HepG2 (cell line): Measurements from ENCODE around the gene AHNAK. TPM values are rescaled to one million over a fixed set of nuclear protein-coding genes. Genes with fewer than 3 reads are reported as not detected.
A peak's percentile ranks its signal among the peaks of the same experiment; 100 is the strongest.

Source experiments
- ATAC-seq: fragments of 200-7000 bp; cut with Tn5 transposase; 3 replicates; pipeline ENCODE4 v1.9.1; 2020; ENCODE audit warnings: mild to moderate bottlenecking, moderate library complexity
- BruUV-seq: library from RNA; stranded (reverse); fragments of 400-500 nt; replicated peaks from 2 replicates; lab custom pipeline; 2021; lab: Mats Ljungman, UMichigan
- CTCF ChIA-PET: fragments of 300-600 bp; formaldehyde crosslinking; extraction: SDS; loops from one replicate; lab custom pipeline; 2021; ENCODE audit warnings: low total read pairs, inconsistent platforms, low intra/inter-chr PET ratio; lab: Yijun Ruan, JAX
- POLR2A ChIA-PET: fragments of 350-600 bp; sonication (Branson Sonifier 250); formaldehyde crosslinking; loops from one replicate; lab custom pipeline; 2020; ENCODE audit warnings: antibody characterized with exemption, inconsistent platforms; lab: Yijun Ruan, JAX
- DNase-seq: peaks from one replicate; pipeline ENCODE4 v3.0.0-alpha.2; 2015; ENCODE audit warnings: low spot score
- FAIRE-seq: peaks from 3 replicates; lab custom pipeline; 2011; peaks lifted over from hg19 to GRCh38; lab: Jason Lieb, UNC
- H2AFZ ChIP-seq: one replicate; pipeline ENCODE4 v1.6.1; 2011; ENCODE audit warnings: low read length, inconsistent platforms
- H3K27ac ChIP-seq: fragments of 300-600 bp; 3 replicates; pipeline ENCODE4 v1.8.0; 2011; ENCODE audit warnings: mixed run types, mild to moderate bottlenecking, mixed read lengths, low read length, inconsistent platforms; ENCODE audit not compliant: insufficient read depth; ENCODE audit errors: extremely low read length
- H3K27me3 ChIP-seq, 2 experiments: fragments of 200-600 bp in 1 of 2; 2 replicates in 1 of 2; 3 replicates in 1 of 2; pipeline versions ENCODE4 v1.6.0 to v1.8.0; 2011; ENCODE audit warnings: low read length in 2 of 2, mild to moderate bottlenecking in 2 of 2, moderate library complexity in 2 of 2, inconsistent platforms in 1 of 2; ENCODE audit not compliant: insufficient read depth in 2 of 2, control insufficient read depth in 1 of 2
- H3K36me3 ChIP-seq, 2 experiments: fragments of 200-600 bp in 1 of 2; replicated peaks in 1 of 2; 2 replicates in 1 of 2; 3 replicates in 1 of 2; pipeline versions ENCODE4 v1.5.1 to v1.8.0; 2011; ENCODE audit warnings: low read length in 2 of 2, inconsistent platforms in 1 of 2; ENCODE audit not compliant: insufficient read depth in 2 of 2, control insufficient read depth in 1 of 2
- H3K4me1 ChIP-seq: 2 replicates; pipeline ENCODE4 v1.5.1; 2012; ENCODE audit warnings: low read length, inconsistent platforms; ENCODE audit not compliant: insufficient read depth
- H3K4me2 ChIP-seq: 2 replicates; pipeline ENCODE4 v1.6.0; 2011; ENCODE audit warnings: low read depth, low read length, inconsistent platforms
- H3K4me3 ChIP-seq, 3 experiments: fragments of 200-600 bp in 1 of 3; sonication (generic), shearing (Covaris generic) in 1 of 3; replicated peaks in 1 of 3; 2 replicates each; pipeline ENCODE4 v1.5.1; 2011 to 2016; ENCODE audit warnings: low read length in 3 of 3, inconsistent platforms in 2 of 3, low read depth in 2 of 3, mild to moderate bottlenecking in 2 of 3, control low read depth in 1 of 3, mixed read lengths in 1 of 3; ENCODE audit not compliant: insufficient read depth in 1 of 3
- H3K79me2 ChIP-seq: one replicate; pipeline ENCODE4 v1.6.1; 2011; ENCODE audit warnings: low read length, inconsistent platforms; ENCODE audit not compliant: insufficient read depth
- H3K9ac ChIP-seq: 2 replicates; pipeline ENCODE4 v1.6.0; 2011; ENCODE audit warnings: mild to moderate bottlenecking, low read depth, low read length, inconsistent platforms; ENCODE audit not compliant: insufficient read depth
- H3K9me3 ChIP-seq: 2 replicates; pipeline ENCODE4 v1.5.1; 2012; ENCODE audit warnings: mild to moderate bottlenecking, low read length
- H4K20me1 ChIP-seq: 2 replicates; pipeline ENCODE4 v1.6.0; 2011; ENCODE audit warnings: inconsistent platforms, mild to moderate bottlenecking, low read length, moderate library complexity; ENCODE audit not compliant: insufficient read depth
- ARID4A ChIP-seq: sonication (generic); formaldehyde crosslinking; IDR thresholded peaks from 2 replicates; pipeline ENCODE4 v1.5.0; 2020; ENCODE audit warnings: mild to moderate bottlenecking, missing genetic modification reagents, borderline replicate concordance
- DBP ChIP-seq: sonication (generic); formaldehyde crosslinking; IDR thresholded peaks from 2 replicates; pipeline ENCODE4 v1.4.0; 2020; ENCODE audit warnings: missing genetic modification reagents; ENCODE audit errors: not compliant biosample characterization
- ELF1 ChIP-seq: sonication (generic); formaldehyde crosslinking; IDR thresholded peaks from 2 replicates; pipeline ENCODE4 v1.4.0; 2020; ENCODE audit warnings: missing genetic modification reagents
- HOMEZ ChIP-seq: IDR thresholded peaks from 2 replicates; pipeline ENCODE4 v1.6.1; 2016; ENCODE audit warnings: low read depth
- JARID2 ChIP-seq: sonication (generic); formaldehyde crosslinking; IDR thresholded peaks from 2 replicates; pipeline ENCODE4 v1.8.1; 2023; ENCODE audit warnings: missing genetic modification reagents, inconsistent platforms; ENCODE audit not compliant: insufficient replicate concordance
- KLF13 ChIP-seq: sonication (generic); formaldehyde crosslinking; IDR thresholded peaks from 2 replicates; pipeline ENCODE4 v1.4.0; 2020; ENCODE audit warnings: mild to moderate bottlenecking, missing genetic modification reagents
- MED8 ChIP-seq: sonication (generic); formaldehyde crosslinking; IDR thresholded peaks from 2 replicates; pipeline ENCODE4 v1.8.1; 2023; ENCODE audit warnings: mild to moderate bottlenecking, missing genetic modification reagents; ENCODE audit not compliant: insufficient replicate concordance
- MEF2D ChIP-seq: sonication (generic); formaldehyde crosslinking; IDR thresholded peaks from 2 replicates; pipeline ENCODE4 v1.5.1; 2020; ENCODE audit warnings: mild to moderate bottlenecking, missing genetic modification reagents
- ZBTB26 ChIP-seq: IDR thresholded peaks from 2 replicates; pipeline ENCODE4 v1.6.1; 2016; ENCODE audit warnings: missing compliant biosample characterization, missing genetic modification reagents, borderline replicate concordance
- ZNF296 ChIP-seq: sonication (generic); formaldehyde crosslinking; conservative IDR thresholded peaks from 2 replicates; pipeline ENCODE4 v1.5.0; 2020; ENCODE audit warnings: mild to moderate bottlenecking, missing genetic modification reagents
- ZNF674 ChIP-seq: sonication (generic); formaldehyde crosslinking; IDR thresholded peaks from 2 replicates; pipeline ENCODE4 v1.5.0; 2020; ENCODE audit warnings: low read depth, mild to moderate bottlenecking, missing genetic modification reagents
- ZNF788 ChIP-seq: sonication (generic); formaldehyde crosslinking; IDR thresholded peaks from 2 replicates; pipeline ENCODE4 v1.5.0; 2020; ENCODE audit warnings: mild to moderate bottlenecking, missing genetic modification reagents, borderline replicate concordance
- whole genome bisulfite sequencing: methylation state at CpG from one replicate; pipeline ENCODE4 v1.1.6; 2017; ENCODE audit warnings: low lambda C conversion rate; 5-methylcytosine and 5-hydroxymethylcytosine counted together
- in situ Hi-C: cut with HindIII; loops from 2 replicates; pipeline ENCODE4 v1.10.0; 2017; ENCODE audit warnings: low pct_unique_long_range_greater_than_20kb; ENCODE audit not compliant: extremely low pct_ligation_motif_present
- intact Hi-C: fragments of 100-400 bp; cut with micrococcal nuclease; formaldehyde crosslinking; loops from one replicate; pipeline ENCODE4 v1.10.0; 2022; ENCODE audit not compliant: unreplicated experiment
- polyA plus RNA-seq, 8 experiments: library from polyadenylated mRNA; depleted of rRNA in 3 of 8; stranded (reverse) in 7 of 8; unstranded in 1 of 8; fragments of >200 nt; fragmentation: Illumina TruSeq in 4 of 8; extraction: Trizol in 4 of 8; gene quantifications; 2 replicates each; pipeline versions ENCODE4 v1.2.1 to v1.2.3, GENCODE V29; 2011 to 2016; ENCODE audit warnings: low read depth in 4 of 8, missing spikeins in 1 of 8, mixed read lengths in 1 of 8; ENCODE audit not compliant: insufficient read depth in 1 of 8
- total RNA-seq, 5 experiments: library from RNA; depleted of rRNA; stranded (reverse); fragments of >200 nt; fragmentation: Illumina TruSeq; extraction: Trizol; gene quantifications; 2 replicates each; pipeline ENCODE4 v1.2.3, GENCODE V29; 2016; ENCODE audit warnings: low read depth in 1 of 5

AHNAK gene
- total and polyA plus RNA-seq, 2 of the 13 experiments (the other 11 are each of a cell fraction or from before 2014, with no cell fraction given) = 23.4 to 25.0 TPM

- in situ Hi-C loops = no loop called here
- POLR2A ChIA-PET = interaction anchor here (0.8 to 3.8 kb wide), 3 partner anchors 8 to 74 kb away, joined by 3 to 17 read pairs (median 3); partner anchors contain the start of gene AHNAK
- FAIRE-seq (peak; percentile 15), DNase-seq (no peak), ATAC-seq (peak; percentile 24)
- Histone ChIP-seq H3K27me3 (peaks cover 0 to 11% of the 10 kb centered on the region in 2 experiments; a peak in 4 of 5 replicates), H4K20me1 (no peaks in the 10 kb centered on the region), H3K36me3 (no peaks in the 10 kb centered on the region), H3K4me2 (peak overlapping the region; percentile 86), H3K27ac (peak overlapping the region; percentile 36), H3K4me3 (peak overlapping the region; percentile 1 to 66 (median 15); a peak in 5 of 6 replicates), H3K79me2 (no peaks in the 10 kb centered on the region), H3K9me3 (no peaks in the 10 kb centered on the region), H3K4me1 (peaks cover 92% of the 10 kb centered on the region), H2AFZ (no peak overlapping the region), H3K9ac (peak overlapping the region; percentile 47)
- WGBS = 23% methylated on average over 7 of the region's 12 CpGs
- intact Hi-C loops = loop anchor here (2.0 kb wide), 1 partner anchor 43 kb away; no protein-coding TSS in a partner anchor
- CTCF ChIA-PET = interaction anchor here (0.7 kb wide), 1 partner anchor 15 kb away, joined by 3 read pairs; no protein-coding TSS in a partner anchor
- BruUV-seq = no TSS peak
- TF ChIP-seq ARID4A (0 out of 2 replicates have a peak, but pooled peaks have one; percentile 22), ELF1 (CRISPR knock-in tag) (no peak), ZNF788 (CRISPR knock-in tag) (no peak), ZNF674 (CRISPR knock-in tag) (no peak), MEF2D (no peak), HOMEZ (CRISPR knock-in tag) (no peak), JARID2 (CRISPR knock-in tag) (no peak), MED8 (CRISPR knock-in tag) (no peak), ZNF296 (CRISPR knock-in tag) (no peak), ZBTB26 (CRISPR knock-in tag) (no peak), KLF13 (no peak), DBP (no peak)
These were observed 46.5 kb downstream of the AHNAK start for GRCh38 chr11:62499944-62500649.
